ENCODE measurements around the gene PWP2.
"Not testable (repeated sequence)": the region's sequence is repeated elsewhere in the genome, so short reads cannot be mapped to it uniquely, and the experiment has no call there.

GRCh38 chr21:44138039-44138438 lies 30.8 kb downstream of the PWP2 start:
- not testable (repeated sequence) for TF ChIP-seq CTCF, POLR2AphosphoS5, POLR2A (IDR thresholded peaks at IDR 0.05)
